NK-92 (cell line): ENCODE data around the gene FEM1B.

Source experiments
- DNase-seq: peaks from one replicate; lab custom pipeline; 2025; ENCODE audit not compliant: unreplicated experiment; lab: John Stamatoyannopoulos, UW

Gene FEM1B

GRCh38 chr15:68305420-68305871, 27.9 kb downstream of the FEM1B start:
- DNase-seq: no peak

- no peak for DNase-seq
Observed at GRCh38 chr15:68307131-68307928, 29.8 kb downstream of the FEM1B start.

GRCh38 chr15:68309024-68309423, 31.5 kb downstream of the FEM1B start:
- DNase-seq: no peak

GRCh38 chr15:68310178-68310803, 32.7 kb downstream of the FEM1B start:
- DNase-seq: no peak

GRCh38 chr15:68310804-68311463, 33.4 kb downstream of the FEM1B start:
- no peak for DNase-seq

- DNase-seq: no peak
Observed at GRCh38 chr15:68311464-68311835, 33.9 kb downstream of the FEM1B start.

GRCh38 chr15:68311859-68312557, 34.5 kb downstream of the FEM1B start:
- no peak for DNase-seq

GRCh38 chr15:68312701-68313204, 35.2 kb downstream of the FEM1B start:
- no peak for DNase-seq

- DNase-seq: no peak
Observed at GRCh38 chr15:68313501-68314410, 36.2 kb downstream of the FEM1B start.

GRCh38 chr15:68314563-68314962, 37.0 kb downstream of the FEM1B start:
- DNase-seq: no peak

- no peak for DNase-seq
Observed at GRCh38 chr15:68315035-68315434, 37.5 kb downstream of the FEM1B start.

- DNase-seq: no peak
Observed at GRCh38 chr15:68315495-68316031, 38.0 kb downstream of the FEM1B start.

- no peak for DNase-seq
Observed at GRCh38 chr15:68316061-68316804, 38.7 kb downstream of the FEM1B start.

GRCh38 chr15:68317281-68318007, 39.9 kb downstream of the FEM1B start:
- DNase-seq: no peak

- no peak for DNase-seq
Observed at GRCh38 chr15:68318008-68318835, 40.7 kb downstream of the FEM1B start.

- no peak for DNase-seq
Observed at GRCh38 chr15:68318931-68319909, 41.7 kb downstream of the FEM1B start.

GRCh38 chr15:68319997-68320396, 42.5 kb downstream of the FEM1B start:
- no peak for DNase-seq
